Middle frontal gyrus (tissue), 1 donor: ENCODE data around the gene MDP1.
"Not testable (repeated sequence)": the region's sequence is repeated elsewhere in the genome, so short reads cannot be mapped to it uniquely, and the experiment has no call there.

Experiments used
- DNase-seq: peaks from one replicate; pipeline ENCODE4 v3.0.0-alpha.2; 2015; ENCODE audit warnings: low spot score; ENCODE audit errors: extremely low spot score

MDP1 gene

DNA sequence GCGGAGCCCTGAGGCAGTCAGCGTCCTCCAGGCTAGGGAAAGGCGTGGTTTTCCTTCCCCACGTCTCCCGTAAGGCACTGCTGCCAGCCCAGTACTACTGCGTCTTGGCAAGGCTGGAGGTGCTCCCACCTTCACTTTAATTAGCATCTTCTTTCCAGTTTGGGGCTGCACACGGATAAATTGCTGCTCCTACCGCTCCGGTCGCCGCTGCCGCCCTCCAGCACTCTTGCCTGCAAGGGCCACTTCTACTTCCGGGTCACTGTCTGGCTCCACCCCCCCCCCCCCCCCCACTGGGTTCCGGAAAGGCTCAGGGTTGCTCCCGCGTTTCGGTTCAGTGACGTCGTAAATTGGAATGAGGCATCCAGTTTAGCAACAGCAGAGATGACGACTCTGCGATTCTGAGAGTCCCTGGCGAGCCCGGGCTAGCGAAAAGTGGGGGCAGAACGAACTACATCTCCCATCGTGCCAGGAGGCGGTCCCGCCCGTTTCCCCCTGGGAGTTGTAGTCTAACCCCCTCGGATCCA lies 16.3 kb upstream of the MDP1 start, which contains the start of gene NEDD8:
Gene NEDD8, minus strand, starts transcription at position 247 of the 524 bp plus-strand sequence. Its CDS starts 100 bp downstream, at position 147.
- DNase-seq: peak; percentile 86

DNA sequence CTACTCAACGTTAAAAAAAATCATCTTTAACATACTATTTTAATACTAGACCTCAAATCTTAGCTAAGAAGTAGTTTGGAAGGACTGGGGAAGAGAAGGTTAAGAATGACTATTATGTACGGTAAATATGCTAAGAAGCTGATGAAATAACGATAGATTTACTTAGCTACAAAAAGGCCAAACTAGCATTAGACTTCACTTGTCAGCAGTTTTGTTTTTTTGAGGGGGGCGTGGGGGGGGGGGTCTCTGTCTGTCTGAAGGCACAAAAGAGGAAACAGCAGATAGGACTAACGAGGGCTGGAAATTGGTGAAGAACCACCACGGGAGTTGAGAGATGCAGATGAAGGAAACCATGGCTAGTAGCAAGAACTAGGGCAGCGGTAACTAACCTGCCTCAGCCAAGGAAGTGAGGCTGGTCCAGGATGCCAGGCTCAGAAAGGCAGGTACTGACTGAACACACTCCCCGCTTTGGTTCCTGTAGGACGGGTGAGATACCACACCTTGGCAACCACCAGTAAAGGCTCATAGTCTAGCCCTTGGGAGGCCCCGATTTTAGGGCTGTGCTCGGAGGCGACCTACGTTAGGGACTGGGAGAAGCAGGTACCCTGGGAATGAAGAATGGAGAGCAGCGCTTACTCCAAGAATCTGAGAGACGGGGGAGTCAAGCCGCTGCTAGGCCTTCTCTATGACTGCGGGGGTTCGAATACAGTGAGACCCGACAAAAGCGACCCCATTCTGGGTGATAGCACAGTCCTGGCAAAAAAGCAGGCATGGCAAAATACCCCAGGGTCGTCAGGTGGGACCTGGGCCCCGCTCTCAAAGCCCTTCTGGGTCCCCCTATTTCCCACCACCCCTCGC lies 15.6 kb upstream of the MDP1 start:
- no peak for DNase-seq

DNA sequence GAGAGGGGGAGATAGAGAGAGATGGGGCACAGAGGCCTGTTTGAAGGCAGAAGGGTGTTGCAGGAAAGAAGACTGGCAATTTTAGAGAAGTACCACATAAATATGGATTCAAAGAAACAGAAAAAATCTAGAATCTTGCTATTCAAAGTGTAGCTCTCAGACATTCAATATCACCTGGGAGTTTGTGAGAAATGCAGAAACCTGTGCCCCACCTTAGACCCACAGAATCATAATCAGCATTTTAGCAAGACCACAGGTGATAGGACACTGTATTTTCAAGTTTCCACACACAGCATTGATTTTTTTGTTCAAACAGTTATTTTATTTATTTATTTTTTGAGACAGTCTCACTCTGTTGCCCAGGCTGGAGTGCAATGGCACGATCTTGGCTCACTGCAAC lies 13.0 kb upstream of the MDP1 start:
- no peak for DNase-seq

DNA sequence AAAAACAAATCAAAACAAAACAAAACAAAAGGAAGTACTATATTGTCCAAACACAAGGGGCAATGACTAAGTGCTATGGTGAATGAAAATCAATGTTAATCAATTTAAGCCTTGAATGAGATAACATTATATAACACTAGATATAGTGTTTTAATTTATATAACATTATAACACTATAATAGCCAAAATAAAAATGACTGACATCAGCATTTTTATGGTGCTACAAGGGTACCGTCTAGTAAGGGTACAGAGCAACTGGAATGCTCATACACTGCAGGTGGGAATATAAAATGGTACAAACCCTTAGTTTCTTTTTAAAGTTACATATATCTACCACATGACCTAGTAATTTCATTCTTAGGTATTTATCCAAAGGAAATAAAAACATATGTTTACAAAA lies 10.6 kb upstream of the MDP1 start:
- no peak for DNase-seq

DNA sequence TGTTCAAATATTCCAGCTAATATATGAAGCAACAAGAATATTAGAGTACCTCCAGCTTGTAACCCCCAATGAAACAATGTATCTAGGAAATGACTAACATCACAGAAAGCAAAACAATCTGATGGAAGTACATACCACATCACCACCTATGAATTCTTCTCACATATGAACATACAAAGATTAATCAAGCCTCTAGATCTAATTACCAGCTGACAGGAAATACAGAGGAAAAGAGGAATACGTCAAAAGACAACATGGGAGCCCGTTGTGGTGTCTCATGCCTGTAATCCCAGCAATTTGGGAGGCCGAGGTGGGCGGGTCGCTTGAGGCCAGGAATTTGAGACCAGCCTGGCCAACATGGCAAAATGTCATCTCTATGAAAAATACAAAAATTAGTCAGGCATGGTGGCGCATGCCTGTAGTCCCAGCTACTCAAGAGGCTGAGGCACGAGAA lies 8.8 kb upstream of the MDP1 start:
- DNase-seq: no peak

DNA sequence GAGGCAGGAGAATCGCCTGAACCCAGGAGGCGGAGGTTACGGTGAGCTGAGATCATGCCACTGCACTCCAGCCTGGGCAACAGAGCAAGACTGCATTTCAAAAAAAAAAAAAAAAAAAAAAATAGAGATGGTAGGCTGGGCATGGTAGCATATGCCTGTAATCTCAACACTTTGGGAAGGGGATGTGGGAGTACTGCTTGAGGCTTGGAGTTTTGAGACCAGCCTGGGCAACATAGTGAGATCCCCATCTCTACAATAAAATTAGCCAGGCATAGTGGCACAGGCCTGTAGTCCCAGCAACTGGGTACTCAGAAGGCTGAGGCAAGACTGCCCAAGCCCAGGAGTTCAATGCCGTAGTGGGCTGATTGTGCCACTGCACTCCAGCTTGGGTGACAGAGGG lies 7.1 kb upstream of the MDP1 start:
- not testable (repeated sequence) for DNase-seq

DNA sequence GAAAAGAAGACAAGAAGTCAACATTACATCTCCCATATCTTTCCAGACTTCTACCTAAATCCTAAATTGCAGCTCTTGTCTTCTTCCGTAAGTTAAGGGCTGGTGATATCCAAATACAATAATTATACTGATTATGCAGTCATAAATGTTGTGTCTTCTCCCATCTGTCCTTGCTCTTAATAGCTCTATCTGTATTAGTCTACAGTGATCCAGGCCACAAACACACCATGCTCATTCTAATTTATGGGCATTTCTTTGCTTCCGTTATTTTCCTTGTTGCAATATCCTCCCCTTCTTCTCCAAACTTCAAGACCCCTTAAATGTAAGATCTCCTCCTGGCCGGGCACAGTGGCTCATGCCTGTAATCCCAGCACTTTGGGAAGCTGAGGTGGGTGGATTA lies 3.7 kb upstream of the MDP1 start:
- no peak for DNase-seq

DNA sequence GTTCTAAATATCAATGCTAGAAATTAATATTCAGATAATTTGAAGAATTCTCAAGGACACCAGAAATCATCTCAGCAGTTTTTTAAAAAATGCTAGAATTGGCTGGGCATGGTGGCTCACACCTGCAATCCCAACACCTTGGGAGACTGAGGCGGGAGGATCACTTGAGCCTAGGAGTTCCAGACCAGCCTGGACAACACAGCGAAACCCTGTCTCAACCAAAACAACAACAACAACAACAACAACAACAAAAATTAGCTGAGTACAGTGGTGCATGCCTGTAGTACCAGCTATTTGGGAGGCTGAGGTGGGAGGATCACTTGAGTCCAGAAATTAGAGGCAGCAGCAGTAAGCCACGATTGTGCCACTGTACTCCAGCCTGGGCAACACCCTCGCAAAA lies 3.2 kb upstream of the MDP1 start:
- no peak for DNase-seq

DNA sequence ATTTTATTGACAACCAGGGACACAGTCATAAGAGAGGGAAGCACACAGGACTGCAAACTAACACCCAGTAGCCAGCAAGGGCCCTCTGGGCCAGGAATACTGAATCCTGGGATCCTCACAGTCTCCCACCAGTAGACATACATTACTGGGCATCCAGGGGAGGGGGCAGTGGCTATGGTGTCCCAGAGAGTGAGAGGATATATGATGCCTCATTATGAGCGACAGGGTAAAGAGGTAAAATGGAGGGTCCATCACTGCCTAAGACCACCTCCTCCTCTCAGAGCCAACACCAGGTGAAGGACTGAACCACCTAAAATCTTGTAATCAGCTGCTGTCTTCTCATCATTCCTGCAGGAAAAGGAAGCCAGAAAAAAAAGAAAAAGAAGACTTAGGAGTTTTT lies 1.0 kb upstream of the MDP1 start:
- not testable (repeated sequence) for DNase-seq

DNA sequence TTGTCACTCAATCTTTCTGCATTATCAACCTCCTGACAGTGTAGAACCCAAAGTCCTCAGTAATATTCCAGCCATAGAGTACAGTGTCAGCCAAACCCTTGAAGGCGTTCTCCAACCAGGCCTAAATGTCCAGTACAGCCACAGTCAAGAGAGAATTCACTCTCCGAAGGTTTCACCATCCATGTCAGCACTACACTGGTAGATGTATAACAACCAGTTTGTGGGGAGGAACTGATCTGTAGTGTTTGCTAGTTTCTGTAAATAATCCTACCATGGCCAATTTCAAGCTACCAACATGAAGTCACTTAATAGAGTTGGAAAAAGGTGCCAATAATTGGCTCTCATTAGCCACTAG lies 456 bp upstream of the MDP1 start:
- no peak for DNase-seq

DNA sequence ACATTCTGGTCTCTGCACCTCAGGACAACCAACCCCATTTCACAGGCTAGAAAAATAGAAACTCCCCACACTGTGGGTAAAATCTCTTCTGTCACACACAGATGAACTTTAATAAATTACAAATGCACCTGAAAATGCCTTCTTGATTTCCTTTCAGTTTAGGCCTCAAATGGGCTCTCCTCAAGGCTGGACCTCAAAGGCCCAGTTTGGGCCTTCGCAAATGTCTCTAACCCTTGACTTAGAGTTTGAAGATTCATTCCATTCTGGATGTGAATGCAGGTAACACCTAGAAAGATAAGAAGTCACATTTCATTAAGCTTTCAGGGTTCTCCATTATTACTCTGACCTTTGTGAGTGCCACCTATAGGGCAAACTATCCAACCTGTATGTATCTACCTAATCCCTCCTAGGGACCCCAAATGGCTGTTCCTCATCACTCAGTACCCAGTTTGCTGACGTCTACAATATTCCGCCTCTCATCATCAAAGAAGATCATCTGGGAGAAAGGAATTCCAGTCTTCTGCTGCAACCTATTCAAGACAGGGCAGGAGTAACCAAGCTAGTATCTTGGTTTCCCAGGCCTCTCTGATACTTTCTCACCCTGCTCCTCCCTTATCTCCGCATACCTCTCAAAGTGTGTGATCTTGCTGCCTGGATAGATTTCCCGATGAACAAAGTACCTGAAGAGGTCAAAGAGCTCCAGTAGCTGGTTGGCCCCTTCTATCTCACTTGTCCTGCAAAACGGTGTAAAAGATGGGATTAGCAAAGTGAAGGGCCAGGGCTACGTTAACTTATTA lies 1.8 kb downstream of the MDP1 start:
- DNase-seq: no peak

DNA sequence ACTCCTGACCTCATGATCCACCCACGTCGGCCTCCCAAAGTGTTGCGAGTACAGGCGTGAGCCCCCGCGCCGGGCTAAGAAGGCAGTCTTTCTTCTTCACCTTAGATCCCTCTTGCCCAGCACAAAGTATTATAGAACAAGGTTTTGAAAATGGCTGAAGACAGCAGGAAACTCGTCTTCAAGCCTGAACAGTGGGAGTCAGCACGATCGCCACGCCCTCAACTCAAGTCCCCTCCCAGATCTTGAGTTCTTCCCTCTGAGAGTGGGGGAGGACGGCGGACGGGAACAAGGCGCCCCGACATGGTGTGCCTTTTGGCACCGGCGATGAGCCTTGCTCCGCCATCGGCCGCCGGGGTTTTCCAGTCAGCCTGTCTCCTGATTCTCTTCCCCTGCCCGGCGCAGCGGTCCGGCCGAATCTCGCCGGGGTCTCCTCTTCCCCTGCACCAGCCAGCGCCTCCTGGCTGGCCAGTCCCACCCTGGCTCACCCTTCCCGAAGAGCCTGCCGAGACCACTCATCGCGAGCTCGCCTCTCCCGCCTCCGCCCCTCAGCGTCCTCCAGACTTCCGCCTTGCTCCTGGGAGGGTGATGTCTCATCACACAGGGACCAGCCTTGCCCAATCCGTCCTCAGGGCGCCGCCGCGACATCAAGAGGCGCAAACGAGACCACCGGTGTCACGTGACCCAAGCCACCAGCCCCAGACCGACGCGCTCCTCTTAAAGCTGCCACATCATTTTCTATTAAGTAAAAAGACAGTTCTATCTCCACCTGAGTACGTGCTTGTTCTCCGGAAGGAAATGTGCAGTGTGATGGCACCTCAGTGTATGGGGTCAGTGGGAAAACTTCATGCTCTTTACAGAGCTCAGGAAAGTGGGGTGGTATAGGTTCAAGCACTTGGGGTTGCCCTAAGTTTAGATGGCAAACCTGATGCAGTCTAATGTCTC lies 2.7 kb downstream of the MDP1 start, which contains the start of gene CHMP4A:
Gene CHMP4A, minus strand, starts transcription at position 565 of the 942 bp plus-strand sequence. Its CDS starts 49 bp downstream, at position 516.
- peak; percentile 85 for DNase-seq

DNA sequence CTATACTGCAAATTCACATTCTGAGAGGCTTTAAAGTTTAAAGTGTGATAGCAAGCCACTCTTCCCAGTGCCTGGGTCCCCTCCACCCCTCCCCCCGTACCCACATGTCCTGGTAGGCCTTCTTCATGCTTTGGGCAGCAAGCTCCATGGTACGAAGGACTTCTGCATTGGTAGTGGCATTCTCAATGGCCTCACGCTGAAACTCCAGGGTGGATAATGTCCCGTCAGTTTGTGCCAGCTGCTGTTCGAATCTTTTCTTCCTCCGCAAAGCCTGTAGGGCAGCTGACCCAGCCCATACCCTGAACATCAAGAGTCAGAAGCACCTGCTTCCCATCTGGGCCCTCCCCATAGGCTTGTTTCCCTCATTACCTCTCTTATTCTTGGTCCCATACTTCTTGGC lies 4.6 kb downstream of the MDP1 start:
- no peak for DNase-seq

DNA sequence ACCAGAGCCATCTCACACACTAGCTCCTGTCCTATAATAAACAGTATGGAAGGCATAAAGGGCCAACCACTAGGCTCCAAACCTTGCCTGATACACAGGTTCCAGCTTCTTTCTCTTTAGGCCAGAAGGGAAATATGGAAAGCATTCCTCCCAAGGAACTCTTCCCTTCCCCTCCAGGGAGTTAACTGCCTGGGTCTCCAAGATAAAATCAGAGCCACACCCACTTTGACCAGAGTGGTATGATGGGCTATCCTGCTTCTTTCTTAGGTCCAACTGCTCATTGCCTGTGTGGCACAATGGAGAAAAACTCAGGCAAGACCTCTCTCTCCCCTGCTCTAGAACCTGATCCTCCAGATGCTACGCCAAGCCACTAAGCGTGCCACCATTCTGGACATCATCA lies 8.2 kb downstream of the MDP1 start:
- no peak for DNase-seq

DNA sequence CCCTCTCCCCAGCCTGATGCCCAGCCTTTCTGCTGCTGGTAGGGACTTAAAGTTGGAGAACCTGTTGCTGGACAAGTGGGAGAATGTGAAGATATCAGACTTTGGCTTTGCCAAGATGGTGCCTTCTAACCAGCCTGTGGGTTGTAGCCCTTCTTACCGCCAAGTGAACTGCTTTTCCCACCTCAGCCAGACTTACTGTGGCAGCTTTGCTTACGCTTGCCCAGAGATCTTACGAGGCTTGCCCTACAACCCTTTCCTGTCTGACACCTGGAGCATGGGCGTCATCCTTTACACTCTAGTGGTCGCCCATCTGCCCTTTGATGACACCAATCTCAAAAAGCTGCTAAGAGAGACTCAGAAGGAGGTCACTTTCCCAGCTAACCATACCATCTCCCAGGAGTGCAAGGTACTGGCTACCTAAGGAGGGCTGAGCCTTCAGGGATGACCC lies 8.7 kb downstream of the MDP1 start:
- no peak for DNase-seq

DNA sequence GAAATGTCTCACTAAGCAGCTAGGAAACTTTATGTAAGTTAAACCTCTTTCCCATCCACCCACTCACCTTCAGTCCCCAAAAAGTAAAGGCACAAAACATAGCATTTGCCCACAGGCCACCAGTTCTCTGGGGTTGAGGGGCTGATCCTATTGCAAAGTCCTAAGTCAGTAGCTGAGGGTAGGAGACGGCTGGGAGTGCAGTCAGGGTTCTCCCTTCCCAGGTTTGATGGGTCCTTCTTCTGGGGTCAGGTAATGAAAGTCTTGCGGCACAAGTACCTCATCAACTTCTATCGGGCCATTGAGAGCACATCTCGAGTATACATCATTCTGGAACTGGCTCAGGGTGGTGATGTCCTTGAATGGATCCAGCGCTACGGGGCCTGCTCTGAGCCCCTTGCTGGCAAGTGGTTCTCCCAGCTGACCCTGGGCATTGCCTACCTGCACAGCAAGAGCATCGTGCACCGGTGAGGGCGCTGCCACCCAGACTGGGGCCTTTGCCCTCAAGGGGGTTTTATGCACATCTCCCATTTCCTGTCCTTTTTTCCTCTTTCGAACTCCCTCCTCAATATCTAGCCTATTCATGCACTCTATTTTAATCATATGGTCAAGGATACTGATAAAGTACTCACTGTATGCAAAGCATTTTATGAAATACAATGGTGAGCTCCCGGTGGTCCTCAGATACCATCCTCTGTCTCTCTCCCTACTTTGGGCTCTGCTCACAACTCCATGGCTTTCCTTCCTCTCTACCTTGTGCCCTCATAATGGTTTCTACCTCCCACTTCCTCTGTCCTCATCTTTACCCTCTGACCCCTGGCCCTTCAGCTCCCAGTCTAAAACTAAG lies 9.4 kb downstream of the MDP1 start:
- DNase-seq: no peak

DNA sequence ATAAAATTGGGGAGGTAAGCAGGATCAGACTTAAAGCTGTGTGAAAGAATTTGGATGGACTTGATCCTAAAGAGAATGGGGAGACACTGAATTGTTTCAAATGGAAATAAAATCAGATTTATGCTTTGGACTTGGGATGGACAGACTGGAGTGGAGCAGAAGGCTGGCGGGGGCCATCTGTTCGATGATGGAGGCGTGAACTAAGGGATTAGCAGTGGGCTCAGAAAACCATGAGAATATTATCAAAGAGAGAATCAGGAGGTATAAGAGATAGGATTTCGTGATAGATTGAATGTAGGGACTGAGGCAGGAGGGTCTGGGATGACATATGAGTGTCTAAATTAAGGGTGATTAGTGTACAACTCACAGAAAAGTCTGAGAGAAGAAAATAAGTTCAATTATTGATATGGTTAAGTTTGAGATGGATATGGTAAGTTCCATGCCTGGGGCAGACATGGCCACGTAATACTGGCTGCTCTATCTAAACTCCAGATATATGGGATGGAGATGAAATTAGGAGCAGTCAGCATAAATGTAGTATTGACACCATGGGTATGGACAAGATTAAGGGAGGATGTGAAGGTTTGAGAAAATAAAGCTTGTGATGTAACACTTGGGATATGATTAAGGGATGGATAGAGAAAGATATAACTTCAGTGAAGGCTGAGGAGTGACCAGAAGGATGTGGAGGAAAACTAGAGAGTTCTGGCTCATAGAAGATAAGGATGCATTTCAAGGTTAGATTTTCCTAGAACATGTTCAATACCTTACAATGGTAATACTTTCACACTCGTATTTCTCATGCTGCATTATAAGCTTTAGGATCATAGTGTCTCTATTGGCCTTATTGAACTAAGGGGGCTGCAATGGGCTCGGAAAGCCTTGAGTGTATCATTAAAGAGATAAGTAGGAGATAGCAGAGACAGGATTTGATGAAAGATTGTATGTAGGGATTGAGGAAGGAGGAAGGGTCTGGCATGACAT lies 11.4 kb downstream of the MDP1 start:
- no peak for DNase-seq

DNA sequence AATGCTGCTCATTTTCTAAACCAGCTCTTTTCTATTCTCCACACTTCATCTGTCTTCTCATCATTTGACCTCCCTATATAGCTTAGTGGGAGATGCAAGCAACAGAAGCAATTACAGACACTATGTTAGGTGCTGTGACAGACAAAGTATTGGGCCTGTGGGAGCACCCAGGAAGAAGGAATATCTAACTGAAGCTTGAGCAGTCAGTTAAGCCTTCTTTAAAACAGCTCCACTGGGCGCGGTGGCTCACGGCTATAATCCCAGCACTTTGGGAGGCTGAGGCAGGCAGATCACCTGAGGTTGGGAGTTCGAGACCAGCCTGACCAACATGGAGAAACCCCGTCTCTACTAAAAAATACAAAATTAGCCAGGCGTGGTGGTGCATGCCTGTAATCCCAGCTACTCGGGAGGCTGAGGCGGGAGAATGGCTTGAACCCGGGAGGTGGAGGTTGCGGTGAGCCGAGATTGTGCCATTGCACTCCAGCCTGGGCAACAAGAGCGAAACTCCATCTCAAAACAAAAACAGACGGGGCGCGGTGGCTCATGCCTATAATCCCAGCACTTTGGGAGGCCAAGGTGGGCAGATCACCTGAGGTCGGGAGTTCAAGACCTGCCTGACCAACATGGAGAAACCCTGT lies 12.5 kb downstream of the MDP1 start:
- not testable (repeated sequence) for DNase-seq
